HTERT RPE-1 (cell line): ENCODE data around the gene PTPN13.
"Not testable (repeated sequence)": the region's sequence is repeated elsewhere in the genome, so short reads cannot be mapped to it uniquely, and the experiment has no call there.

Source experiments
- in situ Hi-C: fragments of 300-500 bp; cut with MboI; formaldehyde crosslinking; loops from 4 replicates; pipeline ENCODE4 v1.14.3; 2020; ENCODE audit warnings: low sequenced_read_pairs

Gene PTPN13

DNA sequence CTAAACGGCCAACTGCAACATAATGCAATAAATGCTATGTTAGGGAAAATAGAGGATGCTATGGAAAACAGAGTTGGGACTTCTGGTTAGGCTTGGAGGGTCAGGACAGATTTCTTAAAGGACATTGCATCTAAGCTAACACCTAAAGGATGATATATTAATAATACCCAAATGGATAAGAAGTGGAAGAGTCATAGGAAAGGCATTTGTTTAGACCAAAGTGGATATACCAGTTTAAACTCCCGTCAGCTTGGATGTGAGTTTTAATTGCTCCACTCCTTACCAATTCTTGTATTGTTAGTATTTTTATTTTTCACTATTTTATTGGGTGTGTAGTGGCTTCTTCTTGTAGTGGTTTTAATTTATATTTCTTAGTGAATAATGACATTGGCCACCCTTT, 93.9 kb downstream of the PTPN13 start:
- in situ Hi-C loops, result no loop called here

DNA sequence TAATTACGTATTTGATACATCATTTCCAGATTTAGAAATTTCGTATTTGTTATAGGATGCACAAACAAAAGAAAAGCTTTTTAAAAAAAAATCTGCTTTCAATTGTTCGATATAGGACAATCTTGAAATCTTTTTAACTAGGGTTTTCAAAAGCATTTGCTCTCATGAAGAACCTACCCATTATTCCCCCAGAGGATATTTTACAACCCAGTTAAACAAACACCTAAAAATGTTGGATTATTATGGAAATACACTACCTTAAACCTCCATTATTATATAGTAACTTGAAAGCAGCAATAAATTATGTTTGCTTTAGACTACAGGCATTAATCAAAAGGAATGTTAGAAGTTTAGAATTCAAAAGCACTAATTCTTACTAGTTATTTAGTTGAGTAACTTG, 110.5 kb downstream of the PTPN13 start:
- in situ Hi-C loops, result no loop called here

GRCh38 chr4:86706923-86707597, 112.9 kb downstream of the PTPN13 start:
- in situ Hi-C loops, result no loop called here

DNA sequence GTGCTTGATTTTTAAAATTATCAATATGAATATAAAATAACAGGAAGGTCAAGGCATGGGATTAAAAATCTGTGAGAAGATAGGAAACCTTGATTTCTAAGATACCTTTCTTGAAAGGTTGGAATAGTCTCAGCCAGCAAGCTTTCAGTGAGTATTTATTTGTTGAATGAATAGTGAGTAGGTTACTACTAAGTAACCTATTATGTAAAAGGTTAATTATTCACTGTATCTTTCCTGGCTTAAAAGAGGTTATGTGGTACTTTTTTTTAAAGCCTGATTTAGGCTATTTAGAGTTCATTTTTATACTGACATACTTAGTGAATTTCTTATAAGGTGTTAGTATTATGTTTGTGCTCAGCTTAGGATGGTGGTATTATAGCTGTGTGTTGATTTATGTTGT, 123.5 kb downstream of the PTPN13 start:
- in situ Hi-C loops, result no loop called here

DNA sequence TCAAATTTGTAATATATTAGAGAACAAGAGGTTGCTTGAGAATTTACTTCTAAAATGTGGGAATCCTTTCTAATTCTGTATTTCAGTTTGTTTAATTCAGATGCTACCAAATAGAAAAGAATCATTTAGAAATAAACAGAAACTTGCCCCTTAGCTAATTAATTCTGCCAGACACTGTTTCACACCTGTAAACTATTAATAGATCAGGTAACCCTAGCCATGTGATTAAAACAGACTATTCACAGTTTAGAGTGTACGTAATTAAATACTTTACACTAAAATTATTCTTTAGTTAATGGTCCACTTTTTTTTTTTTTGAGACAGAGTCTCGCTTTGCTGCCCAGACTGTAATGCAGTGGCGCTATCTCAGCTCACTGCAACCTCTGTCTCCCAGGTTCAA, 124.0 kb downstream of the PTPN13 start:
- in situ Hi-C loops, result no loop called here

GRCh38 chr4:86719149-86719548, 125.0 kb downstream of the PTPN13 start:
- in situ Hi-C loops, result not testable (repeated sequence)

DNA sequence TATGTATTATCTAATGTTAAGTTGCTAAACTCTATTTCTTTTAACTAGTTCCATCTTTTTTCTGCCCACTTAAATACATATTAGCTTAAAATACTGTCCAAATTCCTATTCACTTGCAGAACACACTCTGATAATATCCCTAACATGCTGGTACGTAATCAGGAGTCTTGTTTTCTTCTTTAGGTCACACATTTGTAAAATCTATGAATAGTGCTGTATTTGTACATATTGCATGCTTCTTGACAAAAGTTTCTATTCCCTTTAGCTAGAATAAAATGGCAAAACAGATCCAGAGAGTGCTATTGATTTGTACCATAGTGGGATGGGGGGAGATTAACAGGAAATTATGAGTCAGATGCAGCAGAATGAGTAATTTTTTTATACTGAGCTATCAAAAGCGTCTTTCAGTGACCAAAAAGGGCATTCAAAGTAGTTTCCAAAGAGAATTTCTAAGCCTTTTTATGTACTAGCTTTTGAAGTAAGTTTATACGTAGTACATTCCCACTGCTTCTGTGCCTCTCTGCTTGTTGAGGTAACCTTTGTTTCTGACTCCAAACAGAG, 126.5 kb downstream of the PTPN13 start:
- in situ Hi-C loops, result no loop called here

DNA sequence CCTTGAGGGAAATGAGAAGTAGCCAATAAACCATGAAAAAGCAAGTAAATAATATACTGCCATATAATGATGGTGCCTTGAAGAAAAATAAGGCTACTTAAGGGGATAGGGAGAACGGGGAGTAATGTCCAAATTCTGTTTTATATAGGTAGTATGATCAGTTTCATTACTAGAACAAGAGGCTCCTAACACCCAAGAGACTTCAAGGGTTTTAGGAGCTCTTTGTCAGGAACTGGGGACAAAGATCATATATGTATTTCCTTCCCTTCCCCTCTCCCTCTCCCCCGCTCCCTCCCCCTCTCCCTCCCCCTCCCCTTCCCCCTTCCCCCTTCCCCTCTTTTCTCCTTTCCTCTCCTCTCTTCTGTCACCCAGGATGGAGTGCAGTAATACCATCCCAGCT, 127.3 kb downstream of the PTPN13 start:
- in situ Hi-C loops, result no loop called here

- in situ Hi-C loops, result no loop called here
Measured at GRCh38 chr4:86730310-86730709, 136.2 kb downstream of the PTPN13 start.

DNA sequence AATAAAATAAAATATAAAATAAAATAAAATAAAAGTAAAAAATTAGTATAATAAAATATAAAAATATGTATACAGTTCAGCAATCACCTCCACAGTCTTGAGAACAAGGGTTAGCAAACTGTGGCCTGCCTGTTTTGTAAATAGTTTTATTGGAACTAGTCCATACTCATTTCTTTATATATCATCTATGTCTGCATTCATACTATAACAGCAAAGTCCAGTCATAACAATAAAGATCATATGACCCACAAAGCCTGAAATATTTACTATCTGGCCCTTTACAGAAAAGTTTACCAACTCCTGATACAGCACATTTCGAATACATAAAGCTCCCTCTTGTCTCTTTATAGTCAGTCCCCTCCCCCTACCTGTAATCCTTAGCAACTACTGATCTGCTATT, 143.1 kb downstream of the PTPN13 start:
- in situ Hi-C loops, result no loop called here

DNA sequence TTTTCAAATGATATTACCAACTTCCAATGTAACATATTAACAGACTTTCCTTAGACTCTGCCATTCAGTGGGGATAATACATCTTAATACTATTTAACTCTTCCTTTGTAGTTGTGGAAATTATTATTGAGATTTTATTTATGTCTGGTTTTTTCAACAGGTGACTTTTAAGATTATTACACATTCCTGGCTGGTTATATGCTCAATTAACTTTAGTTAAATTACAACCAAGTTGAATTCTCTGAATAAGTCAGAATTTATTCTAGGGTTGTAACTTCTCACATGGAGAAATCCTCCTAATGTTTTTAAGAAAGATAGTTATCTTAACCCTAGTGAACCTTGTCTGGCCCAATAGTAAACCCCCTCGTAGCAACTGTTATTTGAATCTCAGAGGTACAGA, 147.7 kb downstream of the PTPN13 start:
- in situ Hi-C loops, result no loop called here

- in situ Hi-C loops, result no loop called here
Measured at GRCh38 chr4:86744570-86744969, 150.5 kb downstream of the PTPN13 start.

DNA sequence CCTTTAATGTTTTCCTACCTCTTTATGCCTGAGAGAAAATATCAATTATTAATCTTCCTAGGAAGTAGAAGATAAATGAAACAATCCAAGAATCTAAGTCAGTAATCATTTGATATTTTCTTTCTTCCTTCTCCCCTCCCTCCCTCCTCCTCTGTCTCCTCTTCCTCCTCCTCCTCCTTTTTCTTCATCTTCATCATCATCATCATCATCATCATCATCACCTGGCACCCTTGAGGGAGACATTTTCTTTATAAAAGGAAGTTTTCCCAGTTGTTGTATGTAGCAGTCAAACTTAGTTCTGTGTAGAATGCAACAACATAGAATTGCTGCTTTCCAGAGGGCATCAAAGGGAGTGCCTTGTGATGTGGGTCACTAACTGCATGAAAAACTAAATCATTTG, 155.0 kb downstream of the PTPN13 start:
- in situ Hi-C loops, result no loop called here

- in situ Hi-C loops, result no loop called here
Measured at GRCh38 chr4:86755388-86755787, 161.3 kb downstream of the PTPN13 start.

DNA sequence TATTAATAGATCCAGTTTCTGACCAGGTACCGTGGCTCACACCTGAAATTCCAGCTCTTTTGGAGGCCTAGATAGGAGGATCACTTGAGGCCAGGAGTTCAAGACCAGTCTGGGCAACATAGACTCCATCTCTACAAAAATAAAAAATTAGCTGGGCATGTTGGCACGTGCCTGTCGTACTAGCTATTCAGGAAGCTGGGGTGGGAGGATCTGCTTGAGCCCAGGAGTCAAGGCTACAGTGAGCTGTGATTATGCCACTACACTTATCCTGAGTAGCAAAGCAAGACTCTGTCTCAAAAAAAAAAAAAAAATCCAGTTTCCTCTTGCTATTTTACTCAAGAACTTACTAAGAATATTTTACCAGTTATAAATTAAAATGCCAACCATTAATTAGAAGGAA, 163.4 kb downstream of the PTPN13 start:
- in situ Hi-C loops, result no loop called here

DNA sequence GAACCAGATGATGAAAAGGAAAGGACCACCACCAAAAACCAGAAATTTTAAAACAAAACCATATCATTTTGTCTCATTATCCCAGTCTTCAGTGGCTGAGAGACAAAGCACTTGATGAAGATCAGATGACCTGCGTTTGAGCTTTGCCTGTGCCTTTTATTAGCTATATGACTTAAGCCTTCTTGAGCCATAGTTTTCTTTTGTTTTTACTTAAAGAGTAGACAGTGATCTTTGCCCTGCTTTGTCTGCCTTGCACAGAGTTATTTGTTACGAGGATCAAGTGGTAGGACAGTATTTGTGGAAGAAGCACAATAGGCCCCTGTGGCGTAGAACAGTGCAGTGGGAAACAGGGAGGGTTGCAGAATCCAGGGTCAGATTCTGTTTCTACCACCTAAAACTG, 165.2 kb downstream of the PTPN13 start:
- in situ Hi-C loops, result no loop called here

GRCh38 chr4:86762649-86763048, 168.5 kb downstream of the PTPN13 start:
- in situ Hi-C loops, result no loop called here

GRCh38 chr4:86769794-86770193, 175.7 kb downstream of the PTPN13 start:
- in situ Hi-C loops, result no loop called here

DNA sequence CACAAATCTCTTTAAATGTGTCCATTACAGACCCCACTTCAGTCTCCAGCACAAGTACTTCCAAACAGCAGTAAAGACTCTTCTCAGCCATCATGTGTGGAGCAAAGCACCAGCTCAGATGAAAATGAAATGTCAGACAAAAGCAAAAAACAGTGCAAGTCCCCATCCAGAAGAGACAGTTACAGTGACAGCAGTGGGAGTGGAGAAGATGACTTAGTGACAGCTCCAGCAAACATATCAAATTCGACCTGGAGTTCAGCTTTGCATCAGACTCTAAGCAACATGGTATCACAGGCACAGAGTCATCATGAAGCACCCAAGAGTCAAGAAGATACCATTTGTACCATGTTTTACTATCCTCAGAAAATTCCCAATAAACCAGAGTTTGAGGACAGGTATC, 177.0 kb downstream of the PTPN13 start:
- in situ Hi-C loops, result no loop called here

GRCh38 chr4:86775061-86775460, 180.9 kb downstream of the PTPN13 start:
- in situ Hi-C loops, result no loop called here

DNA sequence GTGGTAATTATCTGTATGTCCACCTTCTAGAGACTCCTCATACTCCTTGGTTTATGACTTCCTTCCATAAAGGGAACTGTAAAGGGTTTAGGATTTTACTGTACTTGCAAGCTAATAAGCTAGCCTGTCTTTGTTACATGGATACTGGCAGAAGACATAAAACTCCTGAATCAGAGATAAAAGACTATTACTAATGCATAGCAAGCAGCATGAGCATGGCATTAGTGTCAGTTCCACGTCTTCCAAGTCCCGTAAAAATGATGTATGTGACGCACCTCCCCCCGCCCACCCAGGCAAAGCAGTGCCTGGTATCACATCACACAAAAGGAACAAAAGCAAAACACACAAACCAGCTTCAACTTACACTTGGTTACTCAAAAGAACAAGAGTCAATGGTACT, 184.1 kb downstream of the PTPN13 start:
- in situ Hi-C loops, result no loop called here

- in situ Hi-C loops, result no loop called here
Measured at GRCh38 chr4:86788826-86789225, 194.7 kb downstream of the PTPN13 start.

GRCh38 chr4:86791126-86791525, 197.0 kb downstream of the PTPN13 start:
- in situ Hi-C loops, result no loop called here
